Measurements from ENCODE around the gene PHC3.

- no peak for TF ChIP-seq CTCF (IDR thresholded peaks at IDR 0.05)
- TF ChIP-seq POLR2A (IDR thresholded peaks at IDR 0.05), result no peak
- TF ChIP-seq EP300 (IDR thresholded peaks at IDR 0.05), result no peak
Measured at GRCh38 chr3:170109579-170110293, 71.8 kb downstream of the PHC3 start.
